Activated CD8-positive, alpha-beta memory T cell treated with anti-CD3 and anti-CD28 coated beads, Interleukin-2, amount 50 U/mL, for 24 hours (primary cell): ENCODE results near the gene RGS14.
A peak's percentile ranks its signal among the peaks of the same experiment; 100 is the strongest.

Experiments
- DNase-seq: peaks from one replicate; pipeline ENCODE4 v3.0.0-alpha.2; 2020; ENCODE audit errors: extremely low read depth

The RGS14 gene

GRCh38 chr5:177357459-177358351 is at the start of gene RGS14:
RGS14 (plus strand) TSS chr5:177357924; CDS start chr5:177358025, 101 bp downstream.
- no peak for DNase-seq

GRCh38 chr5:177308740-177309139 is 49.0 kb upstream of the RGS14 start:
- no peak for DNase-seq

- DNase-seq: no peak
Observed at GRCh38 chr5:177309351-177310191, 48.2 kb upstream of the RGS14 start.

- DNase-seq: no peak
Observed at GRCh38 chr5:177310332-177310731, 47.4 kb upstream of the RGS14 start.

GRCh38 chr5:177310757-177311391 is 46.9 kb upstream of the RGS14 start:
- no peak for DNase-seq

GRCh38 chr5:177311392-177311722 is 46.4 kb upstream of the RGS14 start:
- no peak for DNase-seq

- DNase-seq: peak; percentile 93
Observed at GRCh38 chr5:177311723-177312648, 45.7 kb upstream of the RGS14 start, which contains the start of gene MXD3. MXD3 (minus strand) TSS chr5:177311898; CDS start chr5:177311830, 68 bp downstream.

GRCh38 chr5:177312649-177313181 is 45.0 kb upstream of the RGS14 start:
- DNase-seq: no peak

- no peak for DNase-seq
Observed at GRCh38 chr5:177313561-177314259, 44.0 kb upstream of the RGS14 start.

GRCh38 chr5:177314376-177315342 is 43.1 kb upstream of the RGS14 start:
- no peak for DNase-seq

GRCh38 chr5:177315411-177315810 is 42.3 kb upstream of the RGS14 start:
- DNase-seq: no peak

- DNase-seq: no peak
Observed at GRCh38 chr5:177316005-177316404, 41.7 kb upstream of the RGS14 start.

GRCh38 chr5:177317959-177318377 is 39.8 kb upstream of the RGS14 start:
- peak; percentile 53 for DNase-seq

- no peak for DNase-seq
Observed at GRCh38 chr5:177319913-177320588, 37.7 kb upstream of the RGS14 start.

- no peak for DNase-seq
Observed at GRCh38 chr5:177320879-177321278, 36.8 kb upstream of the RGS14 start.

GRCh38 chr5:177325868-177326381 is 31.8 kb upstream of the RGS14 start:
- no peak for DNase-seq

GRCh38 chr5:177327539-177328522 is 29.9 kb upstream of the RGS14 start:
- DNase-seq: no peak
